GM23248 (cell line): ENCODE results near the gene ZBTB40. TPM values are rescaled to one million over a fixed set of nuclear protein-coding genes. Genes with fewer than 3 reads are reported as not detected.
A peak's percentile ranks its signal among the peaks of the same experiment; 100 is the strongest.

Source experiments
- DNase-seq: peaks from one replicate; pipeline ENCODE4 v3.0.0-alpha.2; 2015
- H2AFZ ChIP-seq: fragments of 200-600 bp; sonication (generic); 2 replicates; pipeline ENCODE4 v1.6.1; 2016; ENCODE audit warnings: antibody characterized with exemption
- H3F3A ChIP-seq: fragments of 200-600 bp; sonication (generic); 2 replicates; pipeline ENCODE4 v1.6.1; 2016; ENCODE audit warnings: mild to moderate bottlenecking, antibody characterized with exemption, mixed run types; ENCODE audit not compliant: insufficient read depth
- H3K27ac ChIP-seq: fragments of 200-600 bp; sonication (generic); 2 replicates; pipeline ENCODE4 v1.5.1; 2016; ENCODE audit warnings: mild to moderate bottlenecking
- H3K27me3 ChIP-seq: fragments of 200-600 bp; sonication (generic); replicated peaks from 2 replicates; pipeline ENCODE4 v1.6.1; 2016; ENCODE audit warnings: mild to moderate bottlenecking; ENCODE audit not compliant: insufficient read depth
- H3K36me3 ChIP-seq: fragments of 200-600 bp; sonication (generic); 2 replicates; pipeline ENCODE4 v1.6.1; 2016; ENCODE audit warnings: low read depth, mild to moderate bottlenecking
- H3K4me1 ChIP-seq: fragments of 200-600 bp; sonication (generic); 2 replicates; pipeline ENCODE4 v1.6.1; 2016; ENCODE audit warnings: mild to moderate bottlenecking; ENCODE audit not compliant: insufficient read depth
- H3K4me2 ChIP-seq: fragments of 200-600 bp; sonication (generic); one replicate; pipeline ENCODE4 v1.6.1; 2016; ENCODE audit warnings: mild to moderate bottlenecking; ENCODE audit not compliant: unreplicated experiment
- H3K4me3 ChIP-seq: fragments of 200-600 bp; sonication (generic); 2 replicates; pipeline ENCODE4 v1.5.1; 2016; ENCODE audit warnings: mild to moderate bottlenecking
- H3K79me2 ChIP-seq: fragments of 200-600 bp; sonication (generic); 2 replicates; pipeline ENCODE4 v1.6.1; 2016; ENCODE audit warnings: mild to moderate bottlenecking; ENCODE audit not compliant: insufficient read depth
- H3K9ac ChIP-seq: fragments of 200-600 bp; sonication (generic); 2 replicates; pipeline ENCODE4 v1.6.1; 2016; ENCODE audit warnings: mild to moderate bottlenecking
- H3K9me2 ChIP-seq: fragments of 200-600 bp; sonication (generic); 2 replicates; pipeline ENCODE4 v1.6.1; 2016; ENCODE audit warnings: mixed run types, mild to moderate bottlenecking, moderate library complexity; ENCODE audit not compliant: insufficient read depth
- H3K9me3 ChIP-seq: fragments of 200-600 bp; sonication (generic); one replicate; pipeline ENCODE4 v1.6.1; 2017; ENCODE audit warnings: low read depth
- H4K20me1 ChIP-seq: fragments of 200-600 bp; sonication (generic); 2 replicates; pipeline ENCODE4 v1.6.0; 2016; ENCODE audit not compliant: insufficient read depth
- EZH2 ChIP-seq: fragments of 200-600 bp; sonication (generic); IDR thresholded peaks from 2 replicates; pipeline ENCODE4 v1.6.1; 2018; ENCODE audit warnings: antibody characterized with exemption, mild to moderate bottlenecking; ENCODE audit not compliant: insufficient read depth, poor library complexity, severe bottlenecking
- EZH2phosphoT487 ChIP-seq: fragments of 200-600 bp; sonication (generic); IDR thresholded peaks from 2 replicates; pipeline ENCODE4 v1.6.1; 2018; ENCODE audit warnings: antibody characterized with exemption, moderate library complexity, mild to moderate bottlenecking, low read depth; ENCODE audit not compliant: insufficient read depth
- WGBS, 2 experiments: methylation state at CpG; one replicate each; pipeline ENCODE4 v1.1.6; 2015 to 2017; ENCODE audit warnings: low lambda C conversion rate in 2 of 2, low coverage in 1 of 2; ENCODE audit errors: missing lambda C conversion rate in 2 of 2; 5-methylcytosine and 5-hydroxymethylcytosine counted together
- in situ Hi-C: fragments of 300-500 bp; cut with MboI; formaldehyde crosslinking; loops from 2 replicates; pipeline ENCODE4 v1.15.0; 2020
- polyA plus RNA-seq: library from polyadenylated mRNA; unstranded; fragments of >200 nt; fragmentation: Nextera tagmentation; extraction: Ambion mirVana; gene quantifications from 2 replicates; pipeline ENCODE4 v1.2.1, GENCODE V29; 2016
- total RNA-seq: library from RNA; depleted of rRNA; stranded (reverse); fragments of >200 nt; shearing (Covaris generic); gene quantifications from 2 replicates; pipeline ENCODE4 v1.2.3, GENCODE V29; 2014

Gene ZBTB40
- total and polyA plus RNA-seq, 2 experiments from 2014 or later: 3.3 to 8.1 TPM

DNA sequence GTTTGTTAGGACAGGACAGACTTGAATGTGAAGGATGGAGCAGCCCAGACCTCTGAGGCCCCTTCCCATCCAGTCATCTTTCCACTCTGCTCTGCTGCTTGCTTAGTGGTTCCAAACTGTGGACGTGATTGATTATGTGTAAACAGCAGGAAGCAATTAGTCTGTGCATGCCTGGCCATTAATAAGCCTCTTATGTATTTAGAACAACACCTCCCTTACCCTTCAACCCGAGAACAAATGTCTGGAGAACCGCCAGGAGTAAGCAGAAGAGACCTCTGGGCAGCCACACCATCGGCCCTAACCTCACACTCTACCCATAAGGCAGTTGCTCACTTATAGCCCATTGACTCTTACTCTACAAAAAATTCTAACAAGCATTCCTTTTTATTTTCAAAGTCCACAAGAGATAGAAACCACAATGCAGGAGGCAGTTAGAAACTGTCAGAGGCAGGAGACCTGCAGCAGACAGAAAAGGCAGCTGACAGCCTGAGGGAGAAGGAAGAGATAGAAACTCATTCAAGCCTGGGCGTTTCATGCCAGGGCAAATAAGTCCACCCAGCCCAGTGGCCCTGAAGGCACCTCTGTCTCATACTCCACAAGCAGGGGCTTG lies 105.8 kb downstream of the ZBTB40 start:
- in situ Hi-C loops: no loop called here
- H3K27me3 ChIP-seq: peaks cover 66% of the 10 kb centered on the region
- WGBS, 2 experiments: 19 to 22% methylated on average over 5 of the region's 5 CpGs

DNA sequence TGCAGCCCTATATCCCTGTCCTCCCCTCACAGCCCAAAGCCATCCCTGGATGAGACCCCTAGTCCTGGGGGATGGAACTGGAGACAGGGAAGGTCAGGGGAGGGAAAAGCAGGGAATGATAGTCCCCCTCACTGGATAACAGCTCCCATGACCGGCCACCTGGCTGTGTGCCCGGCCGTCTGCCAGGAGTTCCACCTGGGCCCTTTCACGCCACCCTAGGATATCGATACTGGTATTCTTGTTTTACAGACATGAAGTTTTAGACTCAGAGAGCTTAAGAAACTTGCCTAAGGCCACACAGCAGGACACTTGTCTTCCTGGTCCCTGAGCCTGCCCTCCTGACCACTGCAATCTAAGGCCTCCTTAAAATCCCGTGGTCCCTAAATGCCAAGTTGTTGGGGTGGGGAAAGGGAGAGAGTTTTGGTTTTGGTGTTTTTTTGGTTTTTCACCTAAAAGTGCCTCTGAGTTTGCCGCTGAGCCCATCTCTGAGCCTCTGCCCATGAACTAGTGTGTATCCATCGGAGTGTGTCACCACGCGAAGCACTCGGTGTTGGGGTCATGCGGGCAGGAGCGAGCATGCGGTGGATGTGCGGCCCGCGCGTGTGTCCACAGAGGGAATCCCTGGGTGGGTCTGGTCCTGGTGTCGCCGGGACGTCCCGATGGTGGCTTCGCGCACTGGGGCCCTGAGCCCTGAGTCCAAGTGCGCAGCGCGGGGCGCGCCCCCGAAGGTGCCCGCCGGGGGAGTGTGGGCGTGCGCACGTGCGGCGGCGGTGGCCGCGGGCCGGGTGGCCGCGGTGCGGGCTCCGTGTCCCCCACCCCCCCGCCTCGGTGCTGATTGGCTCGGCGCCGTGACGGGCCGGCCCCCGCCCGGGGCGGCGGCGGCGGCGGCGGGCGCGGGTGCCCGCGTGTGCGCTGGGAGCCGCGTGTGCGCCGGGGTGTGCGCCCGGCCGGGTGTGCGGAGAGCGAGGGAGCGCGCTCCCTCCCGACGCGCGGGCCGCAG lies 111.2 kb downstream of the ZBTB40 start, which contains the start of gene EPHA8:
Gene EPHA8 (plus strand): TSS at position 906 of the 1,000 bp plus-strand sequence. CDS start 147 bp downstream, outside the sequence.
- Histone ChIP-seq H3K4me2 (no peak within 1 kb of the TSS), H3K4me1 (no peaks in the 10 kb centered on the region), H3K9ac (no peak within 1 kb of the TSS), H3K27me3 (peaks cover 71% of the 10 kb centered on the region), H3K9me3 (no peaks in the 10 kb centered on the region), H3K4me3 (no peak within 1 kb of the TSS), H3K79me2 (no peaks in the 10 kb centered on the region), H4K20me1 (no peaks in the 10 kb centered on the region), H3F3A (no peaks in the 10 kb centered on the region), H3K36me3 (no peaks in the 10 kb centered on the region), H2AFZ (no peak within 1 kb of the TSS), H3K27ac (no peak within 1 kb of the TSS), H3K9me2 (no peaks in the 10 kb centered on the region)
- in situ Hi-C loops: no loop called here
- no peak for DNase-seq
- TF ChIP-seq EZH2phosphoT487: 0 out of 2 replicates have a peak, but pooled peaks have one; percentile 36
- no peak for TF ChIP-seq EZH2
- 19 to 21% methylated on average over 20 to 24 of the region's 81 CpGs for WGBS, 2 experiments

More for the DNA sequence above, 105.8 kb downstream of the ZBTB40 start:
- H3K27ac ChIP-seq: no peak overlapping the region
- no peaks in the 10 kb centered on the region for H3K79me2 ChIP-seq
- no peak overlapping the region for H2AFZ ChIP-seq
- H3K9me3 ChIP-seq: no peaks in the 10 kb centered on the region
- no peaks in the 10 kb centered on the region for H4K20me1 ChIP-seq
- H3K36me3 ChIP-seq: no peaks in the 10 kb centered on the region
- H3K4me1 ChIP-seq: no peaks in the 10 kb centered on the region
- no peaks in the 10 kb centered on the region for H3K9me2 ChIP-seq
- DNase-seq: no peak
- H3K4me2 ChIP-seq: no peak overlapping the region
- no peak overlapping the region for H3K4me3 ChIP-seq
- TF ChIP-seq EZH2phosphoT487 (no peak), EZH2 (no peak)
- no peak overlapping the region for H3K9ac ChIP-seq
- H3F3A ChIP-seq: no peaks in the 10 kb centered on the region

DNA sequence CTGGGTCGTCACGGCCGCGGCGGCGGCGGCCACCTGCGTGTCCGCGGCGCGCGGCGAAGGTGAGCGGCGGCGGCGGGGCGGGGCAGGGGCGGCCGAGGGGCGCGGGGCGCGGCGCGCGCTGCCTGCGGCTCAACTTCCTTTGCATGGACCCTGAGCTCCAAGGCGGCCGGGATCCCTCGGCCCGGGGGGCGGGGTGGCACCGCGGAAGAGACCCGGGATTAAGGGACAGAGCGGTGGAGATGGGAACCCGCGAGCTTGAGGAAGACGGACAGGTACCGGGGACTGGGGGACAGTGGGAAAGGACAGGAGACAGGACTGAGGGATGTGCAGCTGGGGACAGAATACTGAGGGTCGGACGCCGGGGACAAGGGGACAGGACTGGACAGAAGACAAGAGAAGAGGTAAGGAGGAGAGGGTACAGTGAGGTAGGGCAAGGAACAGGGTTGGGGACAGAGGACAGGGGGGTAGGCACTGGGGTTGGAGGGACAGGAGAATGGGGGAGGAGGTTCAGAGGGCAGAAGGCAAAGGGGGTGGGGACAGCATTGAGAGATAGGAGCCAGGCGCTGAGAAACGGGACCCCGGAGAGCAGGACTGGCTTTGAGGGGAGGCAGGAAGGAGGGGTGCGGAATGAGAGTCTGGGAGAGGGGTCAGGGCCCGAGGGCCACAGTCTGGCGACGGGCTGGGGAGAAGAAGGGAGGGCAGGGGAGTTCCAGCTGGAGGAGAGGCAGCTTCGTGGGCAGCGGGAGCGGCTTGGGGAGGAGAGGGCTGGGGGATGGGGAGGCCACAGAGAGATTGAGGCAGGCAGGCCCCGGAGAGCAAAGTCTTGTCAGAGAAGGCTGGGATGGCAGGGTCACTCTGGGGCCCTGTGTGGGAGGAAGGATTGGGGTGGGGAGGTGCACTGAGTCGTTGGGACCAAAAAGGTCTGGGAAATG lies 112.3 kb downstream of the ZBTB40 start:
- no peaks in the 10 kb centered on the region for H3K36me3 ChIP-seq
- H3K9me2 ChIP-seq: no peaks in the 10 kb centered on the region
- in situ Hi-C loops: no loop called here
- H3K9me3 ChIP-seq: no peaks in the 10 kb centered on the region
- H3K27ac ChIP-seq: no peak overlapping the region
- H3K4me2 ChIP-seq: no peak overlapping the region
- no peaks in the 10 kb centered on the region for H3K4me1 ChIP-seq
- H2AFZ ChIP-seq: no peak overlapping the region
- H3K79me2 ChIP-seq: no peaks in the 10 kb centered on the region
- no peak for TF ChIP-seq EZH2phosphoT487
- TF ChIP-seq EZH2: peak; percentile 79
- WGBS, 2 experiments: 3 to 6% methylated on average over 11 to 54 of the region's 57 CpGs
- H3K27me3 ChIP-seq: peaks cover 65% of the 10 kb centered on the region
- H3K9ac ChIP-seq: no peak overlapping the region
- DNase-seq: no peak
- H3K4me3 ChIP-seq: no peak overlapping the region
- H4K20me1 ChIP-seq: no peaks in the 10 kb centered on the region
- no peaks in the 10 kb centered on the region for H3F3A ChIP-seq

DNA sequence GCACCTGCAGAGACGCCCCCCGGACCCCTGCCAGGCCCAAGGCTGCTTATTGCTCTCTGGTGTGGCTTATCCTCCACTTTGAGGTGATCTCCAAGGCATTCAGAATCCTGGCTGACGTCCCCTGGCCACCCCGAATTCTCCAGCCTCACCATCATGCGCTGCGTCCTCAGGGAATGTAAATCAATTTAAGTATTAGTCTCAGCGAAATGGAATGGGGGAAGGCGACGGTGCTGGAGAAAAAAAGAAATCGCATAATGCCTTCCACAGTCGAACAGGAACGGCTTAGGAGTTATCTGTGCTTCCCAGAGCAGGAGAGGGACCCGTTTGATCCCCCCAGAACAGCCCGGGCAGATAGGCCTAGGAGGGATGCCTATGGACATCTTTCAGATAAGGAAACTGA lies 114.5 kb downstream of the ZBTB40 start:
- Histone ChIP-seq H3K9me2 (no peaks in the 10 kb centered on the region), H3K4me3 (no peak overlapping the region), H3F3A (no peaks in the 10 kb centered on the region), H3K9ac (no peak overlapping the region), H3K9me3 (no peaks in the 10 kb centered on the region), H3K79me2 (no peaks in the 10 kb centered on the region), H3K27me3 (peaks cover 51% of the 10 kb centered on the region), H3K4me2 (no peak overlapping the region), H2AFZ (no peak overlapping the region), H4K20me1 (no peaks in the 10 kb centered on the region), H3K4me1 (no peaks in the 10 kb centered on the region), H3K36me3 (no peaks in the 10 kb centered on the region), H3K27ac (no peak overlapping the region)
- no peak for TF ChIP-seq EZH2
- TF ChIP-seq EZH2phosphoT487: no peak
- no peak for DNase-seq
- WGBS, 2 experiments: 73 to 75% methylated on average over 14 of the region's 14 CpGs
- in situ Hi-C loops: no loop called here
